Ishikawa (cell line): ENCODE measurements around the gene CRABP2.

Source experiments
- CEBPB ChIP-seq: IDR thresholded peaks from 2 replicates; pipeline ENCODE4 v1.6.1; 2012
- CREB1 ChIP-seq: IDR thresholded peaks from 2 replicates; pipeline ENCODE4 v1.6.1; 2012; ENCODE audit warnings: low read depth
- EGR1 ChIP-seq: IDR thresholded peaks from 2 replicates; pipeline ENCODE4 v1.6.1; 2012
- EP300 ChIP-seq: IDR thresholded peaks from 2 replicates; pipeline ENCODE4 v1.6.1; 2012; ENCODE audit warnings: borderline replicate concordance
- FOXM1 ChIP-seq: IDR thresholded peaks from 2 replicates; pipeline ENCODE4 v1.6.1; 2012; ENCODE audit warnings: low read depth, borderline replicate concordance
- MAX ChIP-seq: IDR thresholded peaks from 2 replicates; pipeline ENCODE4 v1.6.1; 2012
- NFIC ChIP-seq: IDR thresholded peaks from 2 replicates; pipeline ENCODE4 v1.6.1; 2012
- RAD21 ChIP-seq: IDR thresholded peaks from 2 replicates; pipeline ENCODE4 v1.6.1; 2012; ENCODE audit warnings: low read depth
- REST ChIP-seq: IDR thresholded peaks from 2 replicates; pipeline ENCODE4 v1.6.1; 2012; ENCODE audit warnings: low read depth, mild to moderate bottlenecking
- TAF1 ChIP-seq: IDR thresholded peaks from 2 replicates; pipeline ENCODE4 v1.6.1; 2012; ENCODE audit warnings: low read depth, mild to moderate bottlenecking
- TCF12 ChIP-seq: IDR thresholded peaks from 2 replicates; pipeline ENCODE4 v1.6.1; 2012; ENCODE audit warnings: low read depth
- TEAD4 ChIP-seq: IDR thresholded peaks from 2 replicates; pipeline ENCODE4 v1.6.1; 2012
- USF1 ChIP-seq: IDR thresholded peaks from 2 replicates; pipeline ENCODE4 v1.6.1; 2012
- YY1 ChIP-seq: IDR thresholded peaks from 2 replicates; pipeline ENCODE4 v1.6.1; 2012; ENCODE audit warnings: low read depth
- ZBTB7A ChIP-seq: IDR thresholded peaks from 2 replicates; pipeline ENCODE4 v1.6.1; 2012; ENCODE audit warnings: low read depth

Gene CRABP2

GRCh38 chr1:156706657-156707416 is 1.5 kb upstream of the CRABP2 start:
- TF ChIP-seq TAF1: no peak
- TF ChIP-seq YY1: no peak
- TF ChIP-seq FOXM1: no peak
- no peak for TF ChIP-seq NFIC
- TF ChIP-seq TEAD4: no peak
- no peak for TF ChIP-seq TCF12
- no peak for TF ChIP-seq USF1
- TF ChIP-seq CEBPB: no peak
- TF ChIP-seq ZBTB7A: no peak
- no peak for TF ChIP-seq EGR1
- TF ChIP-seq REST: no peak
- no peak for TF ChIP-seq RAD21
- TF ChIP-seq EP300: no peak
- no peak for TF ChIP-seq CREB1
- TF ChIP-seq MAX: no peak

- TF ChIP-seq EP300 (no peak), USF1 (no peak), RAD21 (peak; percentile 78), MAX (peak; percentile 57), EGR1 (peak; percentile 95), TAF1 (no peak), CEBPB (no peak), NFIC (no peak), REST (no peak), FOXM1 (no peak), CREB1 (0 out of 2 replicates have a peak, but pooled peaks have one; percentile 13), YY1 (0 out of 2 replicates have a peak, but pooled peaks have one; percentile 26), TEAD4 (no peak), TCF12 (0 out of 2 replicates have a peak, but pooled peaks have one; percentile 43), ZBTB7A (peak; percentile 98)
Observed at GRCh38 chr1:156705918-156706656, 704 bp upstream of the CRABP2 start.

- no peak for TF ChIP-seq CEBPB
- TF ChIP-seq EP300: no peak
- 0 out of 2 replicates have a peak, but pooled peaks have one; percentile 9 for TF ChIP-seq YY1
- peak; percentile 80 for TF ChIP-seq MAX
- TF ChIP-seq FOXM1: no peak
- TF ChIP-seq CREB1: no peak; the same call in 1 of the 2 replicates
- TF ChIP-seq REST: no peak
- no peak for TF ChIP-seq TAF1
- TF ChIP-seq USF1: no peak
- TF ChIP-seq RAD21: no peak
- no peak for TF ChIP-seq ZBTB7A
- peak; percentile 19; the same call in 1 of the 2 replicates for TF ChIP-seq TCF12
- peak; percentile 44 for TF ChIP-seq NFIC
- no peak for TF ChIP-seq TEAD4
- TF ChIP-seq EGR1: no peak
Observed at GRCh38 chr1:156704930-156705320, 458 bp downstream of the CRABP2 start.
